Measurements from ENCODE around the gene TRIP11.
A peak's percentile ranks its signal among the peaks of the same experiment; 100 is the strongest.

TRIP11 gene

DNA sequence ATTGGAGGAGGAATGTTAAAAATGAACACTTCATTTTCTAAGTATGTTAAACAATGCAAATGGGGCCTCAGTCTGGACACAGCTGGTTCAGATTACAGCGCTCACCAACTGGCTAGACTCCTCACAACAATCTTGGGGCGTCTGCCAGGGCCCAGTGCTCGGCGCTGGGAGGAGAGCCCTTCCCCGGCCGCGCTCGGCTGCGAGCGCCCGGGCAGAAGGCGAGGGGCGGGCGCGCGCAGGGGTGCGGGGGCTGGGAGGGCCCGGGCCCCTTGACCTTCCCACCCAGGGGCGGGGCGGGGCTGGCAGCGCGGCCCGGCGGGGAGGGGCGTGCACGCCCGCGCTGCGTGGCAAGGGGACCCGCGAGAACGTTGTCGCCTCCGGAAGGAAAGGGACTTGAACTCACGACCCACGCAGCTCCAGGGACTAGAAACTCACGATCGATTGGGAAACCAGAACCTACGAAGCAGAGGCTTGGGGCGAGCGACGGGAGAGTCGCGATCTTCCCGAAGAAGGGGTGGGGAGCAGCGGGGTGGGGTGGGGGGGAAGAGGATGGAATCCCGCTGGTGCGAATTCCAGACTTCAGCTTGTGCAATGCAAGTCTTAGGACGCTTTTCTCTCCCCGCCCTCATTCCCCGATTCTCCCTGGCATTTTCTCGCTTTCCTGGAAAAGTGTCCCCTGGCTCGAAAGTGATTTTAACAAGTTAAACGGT lies 92.2 kb downstream of the TRIP11 start, which contains the start of gene FBLN5:
FBLN5 (minus strand) TSS at position 220 of the 710 bp plus-strand sequence. CDS start 465 bp downstream, outside the sequence.
- in situ Hi-C loops (cut with MboI; ENCODE audit: low sequenced_read_pairs, unreplicated experiment): no loop called here
- DNase-seq (ENCODE audit: low spot score): peak; percentile 37
- TF ChIP-seq CTCF (IDR thresholded peaks at IDR 0.05; ENCODE audit: borderline replicate concordance, control extremely low read depth, extremely low read depth, insufficient read depth, missing control alignments): no peak

GRCh38 chr14:91946622-91947474 lies 93.0 kb downstream of the TRIP11 start:
- peak; percentile 32 for DNase-seq (ENCODE audit: low spot score)
- in situ Hi-C loops (cut with MboI; ENCODE audit: low sequenced_read_pairs, unreplicated experiment): no loop called here
- TF ChIP-seq CTCF (IDR thresholded peaks at IDR 0.05; ENCODE audit: borderline replicate concordance, control extremely low read depth, extremely low read depth, insufficient read depth, missing control alignments): no peak

DNA sequence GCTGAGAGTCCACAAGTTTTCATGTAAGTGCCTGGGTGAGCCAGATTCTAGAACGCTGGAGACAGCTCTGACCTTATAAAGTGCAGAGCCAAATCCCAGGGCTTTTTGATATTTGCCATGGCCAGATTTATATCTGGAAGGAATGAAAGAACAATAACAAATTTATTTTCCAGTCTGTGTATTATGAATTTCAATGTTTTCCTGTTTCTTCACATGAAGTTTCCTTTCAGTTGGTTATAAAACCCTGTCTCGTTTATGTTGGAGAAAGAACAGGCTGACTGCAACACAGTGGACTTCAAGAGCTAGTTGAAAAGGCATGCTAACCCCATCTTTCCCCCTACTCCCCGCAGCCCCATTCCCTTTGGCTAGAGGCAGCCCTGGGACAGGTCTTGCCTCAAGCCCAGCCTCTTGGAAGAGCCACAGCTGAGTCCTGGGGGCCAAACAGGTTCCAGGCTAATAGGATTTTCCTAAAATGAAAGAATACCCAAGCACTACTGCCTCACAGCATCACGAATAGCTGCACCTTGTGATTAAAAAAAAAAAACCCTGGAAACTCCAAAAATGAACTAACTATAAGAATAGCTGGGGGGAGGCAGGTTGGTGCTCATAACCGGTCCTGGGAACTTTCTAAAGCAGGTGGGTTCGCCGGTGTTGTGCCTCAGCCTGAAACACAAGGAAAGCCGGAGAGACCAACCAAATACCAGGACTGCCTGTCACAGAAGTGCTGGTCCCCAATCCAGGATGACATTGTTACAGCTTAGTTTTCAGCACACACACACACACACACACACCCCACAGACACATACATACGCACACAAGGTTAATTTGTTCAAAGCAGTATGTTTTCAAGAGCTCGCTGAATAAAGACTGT lies 93.9 kb downstream of the TRIP11 start:
- in situ Hi-C loops (cut with MboI; ENCODE audit: low sequenced_read_pairs, unreplicated experiment): no loop called here

DNA sequence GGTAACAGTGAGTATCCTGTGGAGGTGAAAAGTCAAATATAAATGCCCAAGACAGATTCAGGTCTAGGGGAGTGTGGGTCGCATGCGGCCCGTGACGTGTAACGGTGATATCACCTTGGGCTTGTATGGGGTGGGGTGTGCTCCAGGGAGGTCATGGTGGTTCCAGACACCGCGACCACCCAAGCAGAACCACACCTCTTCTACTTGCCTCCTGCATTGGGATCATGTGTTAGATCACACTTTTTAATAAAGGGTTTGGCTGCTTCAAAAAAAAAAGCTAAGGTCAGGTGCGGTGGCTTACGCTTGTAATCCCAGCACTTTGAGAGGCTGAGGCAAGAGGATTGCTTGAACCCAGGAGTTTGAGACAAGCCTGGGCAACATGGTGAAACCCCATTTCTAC lies 96.9 kb downstream of the TRIP11 start:
- in situ Hi-C loops (cut with MboI; ENCODE audit: low sequenced_read_pairs, unreplicated experiment): no loop called here
- no peak for TF ChIP-seq CTCF (IDR thresholded peaks at IDR 0.05; ENCODE audit: borderline replicate concordance, control extremely low read depth, extremely low read depth, insufficient read depth, missing control alignments)

More for the DNA sequence above, 93.9 kb downstream of the TRIP11 start:
- DNase-seq (ENCODE audit: low spot score): no peak
- TF ChIP-seq CTCF (IDR thresholded peaks at IDR 0.05; ENCODE audit: borderline replicate concordance, control extremely low read depth, extremely low read depth, insufficient read depth, missing control alignments): no peak

GRCh38 chr14:91942128-91942527 lies 97.7 kb downstream of the TRIP11 start:
- in situ Hi-C loops (cut with MboI; ENCODE audit: low sequenced_read_pairs, unreplicated experiment): no loop called here
- DNase-seq (ENCODE audit: low spot score): no peak
- no peak for TF ChIP-seq CTCF (IDR thresholded peaks at IDR 0.05; ENCODE audit: borderline replicate concordance, control extremely low read depth, extremely low read depth, insufficient read depth, missing control alignments)

More for the DNA sequence above, 96.9 kb downstream of the TRIP11 start:
- DNase-seq (ENCODE audit: low spot score): no peak

GRCh38 chr14:91940209-91940608 lies 99.7 kb downstream of the TRIP11 start:
- in situ Hi-C loops (cut with MboI; ENCODE audit: low sequenced_read_pairs, unreplicated experiment): no loop called here
- TF ChIP-seq CTCF (IDR thresholded peaks at IDR 0.05; ENCODE audit: borderline replicate concordance, control extremely low read depth, extremely low read depth, insufficient read depth, missing control alignments): no peak
- no peak for DNase-seq (ENCODE audit: low spot score)

Measured in GM13976 (cell line).